Activated T-cell treated with anti-CD3 and anti-CD28 coated beads, Interleukin-2, amount 50 U/mL, for 72 hours (primary cell): ENCODE data around the gene CYBRD1. TPM values are rescaled to one million over a fixed set of nuclear protein-coding genes. Genes with fewer than 3 reads are reported as not detected.

ENCODE experiments used
- total RNA-seq, 2 donors: library from RNA; stranded (reverse); gene quantifications; one replicate each; pipeline ENCODE4 v1.2.3, GENCODE V29; 2022

The CYBRD1 gene
- total RNA-seq, 2 donors from 2014 or later: 1.1 to 3.2 TPM

Other genes starting within 250 kb of the CYBRD1 start
- 10 to 100 TPM; 25.6 to 31.0 TPM for gene METTL8, start 88.5 kb upstream of the CYBRD1 start, total RNA-seq
- 10 to 100 TPM; 21.9 to 35.1 TPM for gene DCAF17, start 88.2 kb upstream of the CYBRD1 start, total RNA-seq
- gene DYNC1I2, start 165.0 kb downstream of the CYBRD1 start, total RNA-seq: 10 to 100 TPM; 37.6 to 39.5 TPM